NCI-H2227 treated with DMSO at 0.1 percent for 48 hours (cell line): ENCODE data around the gene UNC93A.

Experiments used
- DNase-seq: peaks from one replicate; lab custom pipeline; 2025; lab: John Stamatoyannopoulos, UW

The UNC93A gene

DNA sequence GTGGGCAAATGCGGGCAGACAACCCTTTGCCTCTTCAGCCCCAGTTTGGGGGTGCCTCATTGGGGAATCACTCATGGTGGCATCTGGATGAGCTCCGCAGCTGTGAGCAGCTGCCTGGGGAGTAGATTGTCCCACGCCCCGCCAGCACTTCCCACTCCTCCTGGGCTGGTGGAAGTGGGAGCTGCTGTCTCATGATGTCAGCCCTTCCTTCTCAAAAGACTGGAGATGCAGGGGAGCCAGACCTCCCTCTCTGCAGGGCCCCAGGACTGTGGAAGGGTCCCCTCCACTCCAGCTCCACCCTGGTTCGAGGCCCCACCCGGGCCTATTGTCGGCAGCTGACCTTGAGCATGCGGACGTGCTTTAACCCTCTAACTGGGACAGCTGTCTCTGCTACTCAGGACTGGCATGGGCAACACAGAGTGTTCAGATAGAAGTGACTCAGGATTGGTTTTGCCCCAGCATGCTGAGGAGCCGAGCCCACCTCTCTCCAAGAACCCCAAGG lies 2.0 kb downstream of the UNC93A start:
- DNase-seq = no peak

DNA sequence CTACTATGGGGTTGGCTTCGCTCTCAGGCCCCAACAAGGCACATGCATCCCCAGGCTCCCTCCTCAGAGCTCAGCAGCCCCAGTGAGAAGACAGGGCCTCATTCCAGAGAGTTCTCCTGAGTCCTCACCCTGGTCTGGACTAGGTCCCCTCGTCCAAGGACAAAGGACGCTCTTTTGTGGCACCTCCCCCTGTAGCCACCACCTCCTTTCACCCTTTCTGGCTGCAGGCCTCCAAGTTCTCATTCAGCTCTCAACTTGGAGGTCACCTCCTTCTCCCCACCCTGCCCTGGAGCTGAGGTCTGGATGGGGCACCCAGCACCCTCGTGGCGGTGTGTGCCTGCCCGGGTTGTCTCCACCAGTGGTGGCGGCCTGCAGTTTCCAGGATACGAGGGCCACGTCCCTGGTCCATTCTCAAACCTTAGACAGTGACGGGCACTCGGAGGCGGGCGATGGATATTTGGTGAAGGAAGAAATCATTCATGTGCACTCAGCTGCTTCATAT lies 2.5 kb downstream of the UNC93A start:
- no peak for DNase-seq

DNA sequence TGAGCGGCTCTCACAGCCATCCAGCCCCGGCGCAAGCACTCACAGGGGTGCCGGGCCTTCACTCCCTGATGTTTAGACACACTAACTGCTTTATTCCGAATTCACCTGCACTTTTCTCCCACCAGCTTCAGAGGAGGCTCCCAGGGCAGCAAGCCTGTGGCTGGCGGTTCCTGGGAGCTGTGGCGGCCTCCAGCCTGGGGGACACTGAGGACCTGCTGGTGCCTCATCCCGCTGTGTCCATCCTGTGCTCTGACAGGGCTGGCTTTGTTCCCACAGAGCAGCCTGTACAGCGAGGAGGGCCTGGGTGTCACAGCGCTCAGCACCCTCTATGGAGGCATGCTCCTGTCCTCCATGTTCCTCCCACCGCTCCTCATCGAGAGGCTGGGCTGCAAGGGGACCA lies 3.1 kb downstream of the UNC93A start:
- DNase-seq = no peak

DNA sequence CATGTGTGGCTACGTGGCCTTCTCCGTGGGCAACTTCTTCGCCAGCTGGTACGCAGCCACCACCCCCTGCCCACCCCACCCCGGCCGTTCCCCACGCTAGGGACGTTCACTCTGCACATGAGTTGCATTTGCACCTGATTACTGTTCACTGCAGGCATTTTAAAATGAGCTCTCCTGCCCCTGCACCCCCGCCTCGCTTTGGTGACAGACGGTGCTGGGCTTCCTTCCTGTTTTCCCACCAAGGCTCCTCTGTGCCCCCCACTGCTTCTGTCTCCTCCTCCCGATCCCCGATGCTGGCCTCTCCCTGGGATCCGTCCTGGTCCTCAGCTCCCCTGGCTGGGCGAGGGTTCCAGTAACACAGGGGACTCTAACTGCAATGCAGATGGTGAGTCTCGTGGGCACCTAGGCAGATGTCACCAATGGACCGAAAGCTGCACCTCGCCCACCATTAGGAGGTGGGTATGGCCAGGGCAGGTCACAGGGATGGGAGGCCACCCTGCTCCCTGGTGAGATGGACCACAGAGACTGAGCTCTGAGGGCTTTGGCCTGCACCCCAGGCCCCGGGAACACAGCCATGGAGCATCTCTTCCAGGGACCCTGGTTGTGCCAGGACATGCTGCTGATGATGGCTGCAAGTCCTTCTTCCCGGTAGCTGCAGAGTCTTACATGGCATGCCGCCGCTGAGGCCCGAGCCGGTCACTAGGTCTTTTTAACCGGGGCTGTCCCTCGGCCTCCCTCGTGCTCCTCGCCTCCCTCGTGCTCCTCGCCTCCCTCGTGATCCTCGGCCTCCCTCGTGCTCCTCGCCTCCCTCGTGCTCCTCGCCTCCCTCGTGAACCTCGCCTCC lies 3.8 kb downstream of the UNC93A start:
- no peak for DNase-seq

DNA sequence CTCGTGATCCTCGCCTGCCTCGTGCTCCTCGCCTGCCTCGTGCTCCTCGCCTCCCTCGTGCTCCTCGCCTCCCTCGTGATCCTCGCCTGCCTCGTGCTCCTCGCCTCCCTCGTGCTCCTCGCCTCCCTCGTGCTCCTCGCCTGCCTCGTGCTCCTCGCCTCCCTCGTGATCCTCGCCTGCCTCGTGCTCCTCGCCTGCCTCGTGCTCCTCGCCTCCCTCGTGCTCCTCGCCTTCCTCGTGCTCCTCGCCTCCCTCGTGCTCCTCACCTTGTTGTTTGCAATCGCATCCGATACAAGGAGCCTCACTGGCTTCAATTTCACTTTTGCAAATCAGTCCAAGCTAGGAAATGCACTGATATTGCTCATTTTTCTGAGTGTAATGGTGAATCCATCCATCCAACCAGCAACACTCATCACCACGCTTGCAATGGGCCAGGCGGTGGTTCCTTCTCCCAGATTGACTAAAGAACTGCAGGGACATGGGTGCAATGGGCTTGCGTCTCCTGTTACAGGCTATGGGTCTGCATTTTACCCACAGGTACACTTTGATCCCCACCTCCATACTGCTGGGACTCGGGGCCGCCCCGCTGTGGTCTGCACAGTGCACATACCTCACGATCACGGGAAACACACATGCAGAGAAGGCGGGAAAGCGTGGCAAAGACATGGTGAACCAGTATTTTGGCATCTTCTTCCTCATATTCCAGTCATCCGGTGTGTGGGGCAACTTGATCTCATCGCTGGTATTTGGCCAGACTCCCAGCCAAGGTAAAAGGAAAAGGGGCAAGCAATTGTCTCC lies 4.6 kb downstream of the UNC93A start:
- no peak for DNase-seq

DNA sequence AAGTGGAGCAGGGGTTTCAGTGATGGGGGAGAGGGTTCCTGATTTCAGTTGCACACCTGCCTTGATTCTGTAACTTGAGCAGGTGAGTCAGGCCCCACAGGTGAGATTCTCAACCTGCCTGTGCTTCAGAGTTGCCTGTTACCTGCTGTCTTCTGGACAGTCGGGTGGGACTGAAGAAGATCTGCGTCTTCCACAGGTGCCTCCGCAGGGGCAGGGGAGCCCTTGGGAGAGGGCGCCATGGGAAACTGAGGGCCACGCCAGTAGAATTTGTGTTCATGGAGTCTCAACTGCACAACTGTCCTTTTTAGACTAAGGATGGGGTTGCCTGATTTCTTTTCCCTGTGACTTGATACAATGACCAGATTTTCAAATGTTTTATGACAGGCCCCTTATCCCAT lies 5.2 kb downstream of the UNC93A start:
- DNase-seq = no peak

DNA sequence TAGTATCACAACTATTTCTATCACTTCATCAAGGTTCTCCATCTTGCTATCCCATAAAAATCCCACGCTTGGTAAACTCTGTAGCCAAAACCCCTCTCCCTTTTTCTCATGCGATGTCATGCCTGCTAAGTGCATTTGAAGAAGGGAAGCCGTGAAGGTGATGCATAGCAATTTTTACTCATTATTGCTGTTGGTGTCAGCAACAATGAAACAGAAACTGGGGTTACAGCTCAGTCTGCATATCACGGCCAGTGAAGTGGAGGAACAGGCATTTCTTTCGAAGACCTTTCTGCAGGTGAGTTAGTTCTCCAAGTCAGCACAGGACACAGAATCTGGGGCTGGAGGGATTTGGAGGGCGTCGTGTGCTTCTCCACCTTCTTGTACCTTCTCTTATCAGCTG lies 5.8 kb downstream of the UNC93A start:
- no peak for DNase-seq

DNA sequence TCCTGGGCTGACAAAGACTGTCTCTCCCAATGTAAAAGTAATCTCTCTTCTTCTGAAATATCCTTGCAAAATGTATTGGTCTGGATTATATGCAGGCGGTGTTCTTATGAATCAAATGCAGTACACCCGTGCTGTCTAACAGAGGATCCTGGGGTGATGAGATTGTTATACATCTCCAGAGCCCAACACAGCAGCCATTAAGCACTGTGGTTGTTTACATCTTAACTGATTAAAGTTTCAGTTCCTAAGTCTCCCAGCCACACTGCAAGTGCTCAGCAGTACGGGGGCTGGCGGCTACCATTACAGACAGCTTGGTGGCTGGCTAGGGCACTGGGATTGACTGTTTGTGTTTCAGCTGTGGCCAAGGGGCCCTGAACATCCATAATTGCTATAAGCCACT lies 7.0 kb downstream of the UNC93A start:
- no peak for DNase-seq

DNA sequence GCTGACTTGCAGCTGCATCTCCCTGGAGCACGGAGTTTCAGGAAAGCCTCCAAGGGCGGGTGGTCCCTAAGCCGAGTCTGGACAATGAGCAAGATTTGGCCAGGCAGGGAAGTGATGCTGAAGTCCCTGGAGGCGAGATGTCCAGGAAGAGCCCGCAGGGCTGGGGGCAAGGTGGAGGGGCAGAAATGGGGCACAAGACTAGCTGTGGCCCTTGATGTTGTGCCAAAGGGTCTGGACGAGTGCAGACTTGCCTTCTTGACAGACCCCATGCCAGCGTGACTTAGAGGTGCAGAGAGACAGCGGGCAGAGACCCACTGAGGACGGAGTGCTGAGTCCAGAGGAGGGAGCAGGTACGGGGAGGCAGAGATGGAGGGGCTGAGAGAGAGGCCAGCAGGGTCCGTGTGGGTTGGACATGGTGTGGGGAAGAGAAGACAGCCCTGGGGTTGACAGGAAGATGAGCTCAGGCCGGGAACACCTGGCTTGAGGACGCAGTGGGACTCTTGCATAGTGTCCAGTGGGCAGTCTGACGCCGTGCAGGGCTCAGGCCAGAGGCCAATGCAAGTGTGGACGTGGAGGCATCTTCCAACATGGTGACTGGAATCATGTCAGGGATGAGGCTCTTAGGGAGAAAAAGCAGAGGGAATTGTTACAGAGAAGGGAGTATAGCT lies 8.7 kb downstream of the UNC93A start:
- DNase-seq = no peak

DNA sequence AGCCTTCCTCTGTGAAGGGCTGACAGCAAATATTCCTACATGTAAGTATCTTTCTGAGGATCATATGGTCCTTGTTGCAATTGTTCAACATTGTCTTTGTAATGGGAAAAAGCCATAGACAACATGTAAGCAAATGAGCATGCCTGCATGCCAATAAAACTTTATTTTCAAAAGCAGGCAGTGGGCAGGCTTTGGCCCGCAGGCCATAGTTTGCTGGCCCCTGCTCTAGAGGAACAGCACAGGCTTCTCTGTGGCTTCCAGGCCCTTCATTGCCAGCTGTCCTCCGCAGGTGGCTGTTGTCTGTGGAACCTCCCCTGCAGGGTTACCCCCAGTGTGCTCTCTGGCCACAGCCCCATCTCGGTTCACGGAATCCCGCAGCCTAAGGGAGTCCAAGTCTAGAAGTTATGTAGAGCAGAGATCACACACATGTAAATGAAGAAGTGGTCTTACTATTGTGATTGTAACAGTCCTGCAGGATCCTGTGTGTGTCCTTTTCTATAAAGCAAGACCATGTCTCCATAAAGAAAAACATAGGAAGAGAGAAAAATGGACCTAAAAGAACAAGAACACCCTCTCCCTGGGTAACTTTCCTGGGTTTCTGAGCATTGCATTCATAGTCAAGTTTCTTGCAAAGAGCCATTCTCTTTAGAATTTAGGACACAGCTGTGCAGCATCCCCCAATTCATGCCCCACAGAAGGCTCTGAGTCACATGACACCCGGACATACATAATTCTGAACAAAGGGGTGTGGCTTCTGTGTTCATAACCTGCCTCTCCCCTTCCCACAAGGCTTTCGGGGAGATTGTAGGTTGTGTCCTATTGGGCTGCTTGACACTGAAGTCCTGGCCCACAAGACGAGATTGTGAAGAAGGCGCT lies 10.0 kb downstream of the UNC93A start:
- no peak for DNase-seq

DNA sequence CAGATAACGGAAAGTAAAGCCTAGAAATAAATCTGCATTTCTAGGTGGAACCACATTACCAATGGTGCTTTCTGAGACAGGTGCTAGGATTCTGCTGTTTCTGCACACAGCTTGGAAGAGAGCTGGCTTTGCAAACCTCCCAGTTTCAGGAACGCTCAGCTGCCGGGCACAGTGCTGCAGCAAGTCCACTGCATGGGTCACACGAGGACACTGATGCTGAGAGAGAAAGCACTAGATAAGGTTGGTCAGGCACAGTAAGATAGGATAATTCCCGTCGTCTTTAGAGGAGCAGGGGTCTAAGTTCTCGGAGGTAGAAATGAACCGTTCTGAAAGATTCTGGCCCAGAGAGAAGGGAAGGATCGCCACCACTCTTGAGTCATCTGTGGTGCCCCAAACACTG lies 11.0 kb downstream of the UNC93A start:
- no peak for DNase-seq

DNA sequence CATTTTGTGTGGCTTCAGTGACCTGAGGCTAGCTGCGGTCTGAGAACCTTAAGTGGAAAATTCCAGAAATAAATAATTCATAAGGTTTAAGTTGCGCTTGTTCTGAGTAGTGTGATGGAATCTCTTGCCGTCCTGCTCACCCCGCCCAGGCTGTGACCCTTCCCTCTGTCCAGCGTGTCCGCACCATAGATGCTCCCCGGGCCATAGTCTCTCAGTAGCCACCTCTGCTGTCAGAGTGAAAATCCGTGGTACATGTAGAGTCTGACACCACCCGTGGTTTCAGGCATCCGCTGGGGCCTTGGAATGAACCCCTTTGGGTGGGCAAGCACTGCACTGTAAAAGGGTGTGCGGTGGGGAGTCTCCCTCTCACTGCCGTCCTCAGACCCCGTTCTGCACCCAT lies 11.7 kb downstream of the UNC93A start:
- no peak for DNase-seq

DNA sequence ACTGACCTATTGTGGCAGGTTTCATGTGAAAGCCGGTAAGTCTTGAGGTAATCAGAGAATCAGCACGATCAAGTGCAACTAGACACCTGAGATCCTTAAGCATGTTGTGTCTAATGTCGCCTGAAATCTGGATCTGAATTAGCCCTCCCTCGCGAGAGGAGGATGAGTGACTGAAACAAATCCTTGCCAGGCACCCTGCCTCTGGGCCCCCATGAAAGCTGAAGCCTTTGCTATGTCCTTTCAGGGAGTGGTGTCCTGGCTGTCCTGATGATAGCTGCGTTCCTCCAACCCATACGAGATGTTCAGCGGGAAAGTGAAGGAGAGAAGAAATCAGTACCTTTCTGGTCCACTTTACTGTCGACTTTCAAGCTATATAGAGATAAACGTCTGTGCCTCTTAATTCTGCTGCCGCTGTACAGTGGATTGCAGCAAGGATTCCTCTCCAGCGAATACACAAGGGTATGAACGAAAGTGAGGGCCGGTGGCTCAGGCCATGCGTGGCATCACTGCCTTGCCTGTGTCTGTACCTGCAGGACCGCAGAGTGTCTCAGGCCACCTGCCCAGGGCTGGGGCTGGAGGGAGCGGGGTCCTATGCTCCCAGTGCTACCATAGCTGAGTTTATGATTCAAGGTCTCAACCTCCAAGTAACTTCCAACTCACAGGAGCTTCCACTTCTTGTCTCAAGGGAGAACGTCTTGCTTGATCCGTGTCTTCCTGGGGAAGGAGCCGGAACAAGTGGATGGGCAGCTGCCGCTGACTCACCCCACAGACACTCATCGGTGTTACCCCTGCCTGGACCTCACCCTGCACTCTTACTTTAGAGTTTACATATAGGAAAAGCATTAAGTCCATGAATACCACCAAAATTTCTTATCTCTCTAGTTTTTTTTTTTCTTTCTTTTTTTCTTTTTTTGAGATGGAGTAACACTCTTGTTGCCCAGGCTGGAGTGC lies 12.8 kb downstream of the UNC93A start:
- no peak for DNase-seq

DNA sequence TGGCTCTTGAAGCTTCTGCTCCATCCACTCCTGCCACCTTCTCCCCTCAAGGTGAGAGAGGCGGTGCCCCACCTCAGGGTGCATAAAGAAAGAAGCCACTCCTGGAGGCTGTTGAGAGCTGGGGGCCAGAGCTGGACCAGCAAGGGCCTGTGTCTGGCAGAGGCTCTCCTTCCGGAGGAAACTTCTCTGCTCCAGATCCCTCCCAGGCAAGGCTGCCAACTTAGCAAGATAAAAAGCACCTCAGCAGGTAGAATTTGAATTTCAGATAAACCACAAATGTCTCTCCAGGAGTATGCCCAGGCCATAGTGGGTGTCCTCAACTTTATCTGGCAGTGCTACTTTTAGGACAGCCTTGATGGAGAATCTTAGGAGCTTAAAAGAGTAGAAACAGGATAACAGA lies 13.8 kb downstream of the UNC93A start:
- no peak for DNase-seq

DNA sequence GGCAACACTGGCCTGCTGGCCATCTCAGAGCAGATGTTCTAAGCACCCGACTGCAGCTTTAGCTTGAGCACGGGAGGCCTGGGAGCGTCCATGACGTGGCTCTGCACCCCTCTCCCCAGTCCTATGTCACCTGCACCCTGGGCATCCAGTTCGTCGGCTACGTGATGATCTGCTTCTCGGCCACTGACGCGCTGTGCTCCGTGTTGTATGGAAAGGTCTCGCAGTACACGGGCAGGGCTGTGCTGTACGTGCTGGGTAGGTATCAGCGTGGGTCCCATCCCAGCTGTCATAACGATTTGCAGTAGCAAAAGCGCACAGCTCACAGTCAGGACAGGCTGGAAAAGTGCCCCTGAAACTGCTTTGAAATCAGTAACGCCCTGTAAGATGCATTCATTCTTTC lies 14.7 kb downstream of the UNC93A start:
- no peak for DNase-seq

DNA sequence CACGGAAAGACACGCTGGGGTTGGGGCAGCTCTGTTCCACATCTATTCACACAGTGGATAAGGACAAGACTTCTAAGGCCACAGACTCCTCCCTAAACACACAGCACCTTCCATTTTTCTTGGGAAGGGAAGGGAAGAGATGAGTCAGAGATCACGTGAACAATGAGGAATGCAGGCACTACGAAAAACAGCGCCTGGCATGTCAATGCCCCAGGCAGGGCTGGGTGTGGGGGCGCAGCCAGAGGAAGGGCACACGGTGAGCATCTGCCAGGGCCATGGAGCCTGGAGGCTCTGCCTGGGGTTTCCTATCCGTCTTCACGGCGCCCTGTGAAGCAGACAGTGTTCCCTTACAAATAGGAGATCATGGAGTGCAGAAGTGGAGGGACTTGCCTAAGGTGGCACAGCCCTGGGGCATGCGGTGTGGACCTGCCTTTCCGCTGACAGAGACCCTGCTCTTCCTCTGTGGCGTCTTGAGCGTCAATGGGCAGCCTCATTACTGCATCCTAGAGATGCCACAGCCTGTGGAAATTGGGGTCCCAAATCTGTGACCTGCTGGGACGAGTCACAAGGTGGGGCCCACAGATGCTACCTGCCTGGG lies 15.4 kb downstream of the UNC93A start:
- no peak for DNase-seq

DNA sequence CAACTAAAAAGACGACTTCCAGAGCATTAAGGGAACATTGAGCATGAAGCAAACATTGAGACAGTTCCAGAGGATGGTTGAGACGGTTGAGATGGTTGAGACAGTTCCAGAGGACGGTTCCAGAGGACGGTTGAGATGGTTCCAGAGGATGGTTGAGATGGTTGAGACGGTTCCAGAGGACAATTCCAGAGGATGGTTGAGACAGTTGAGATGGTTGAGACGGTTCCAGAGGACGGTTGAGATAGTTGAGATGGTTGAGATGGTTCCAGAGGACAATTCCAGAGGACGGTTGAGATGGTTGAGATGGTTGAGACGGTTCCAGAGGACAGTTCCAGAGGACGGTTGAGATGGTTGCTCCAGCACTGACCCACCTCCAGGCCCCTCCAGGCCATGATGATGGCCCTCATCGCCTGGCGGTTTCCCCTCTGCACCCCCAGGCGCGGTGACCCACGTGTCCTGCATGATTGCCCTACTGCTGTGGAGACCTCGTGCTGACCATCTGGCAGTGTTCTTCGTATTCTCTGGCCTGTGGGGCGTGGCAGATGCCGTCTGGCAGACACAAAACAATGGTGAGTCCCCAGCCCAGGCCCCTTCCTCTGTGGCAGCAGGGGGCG lies 16.3 kb downstream of the UNC93A start:
- DNase-seq = no peak

DNA sequence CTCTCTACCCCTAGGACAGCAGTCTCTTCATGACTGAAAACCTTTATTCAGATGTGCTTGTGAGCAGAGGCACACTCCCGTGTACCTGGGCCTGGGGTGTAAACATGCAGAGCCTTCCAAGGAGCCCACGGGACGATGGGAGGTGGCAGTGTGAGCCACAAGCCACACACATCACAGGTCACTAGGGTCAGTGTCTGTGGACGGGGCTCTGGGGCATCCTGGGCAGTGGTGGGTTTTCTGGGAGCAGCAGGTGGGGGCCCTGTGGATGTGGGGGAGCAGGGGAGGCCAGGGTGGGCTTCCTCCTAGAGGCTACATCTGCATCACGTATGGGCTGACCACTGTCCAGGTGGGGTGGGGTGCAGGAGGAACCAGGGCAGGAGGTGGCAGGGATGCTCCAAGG lies 17.1 kb downstream of the UNC93A start:
- no peak for DNase-seq
